K562 (cell line): ENCODE measurements around the gene CISD3. TPM values are rescaled to one million over a fixed set of nuclear protein-coding genes. Genes with fewer than 3 reads are reported as not detected.
A peak's percentile ranks its signal among the peaks of the same experiment; 100 is the strongest.

Source experiments
- BCOR ChIP-seq: fragments of 450-650 bp; IDR thresholded peaks from 2 replicates; pipeline ENCODE4 v1.6.1; 2016
- BRD9 ChIP-seq: fragments of 450-650 bp; IDR thresholded peaks from 2 replicates; pipeline ENCODE4 v1.6.1; 2018; ENCODE audit warnings: low read depth; ENCODE audit not compliant: partially characterized antibody
- E2F3 ChIP-seq: fragments of 250-450 bp; sonication (Bioruptor Pico); IDR thresholded peaks from 2 replicates; pipeline ENCODE4 v1.4.0; 2020; ENCODE audit warnings: mild to moderate bottlenecking
- HDAC1 ChIP-seq, 2 experiments: fragments of 450-650 bp; IDR thresholded peaks; 2 replicates each; pipeline ENCODE4 v1.6.1; 2016 to 2017; ENCODE audit warnings: inconsistent platforms in 1 of 2, mild to moderate bottlenecking in 1 of 2, moderate library complexity in 1 of 2
- LCOR ChIP-seq: sonication (generic); formaldehyde crosslinking; IDR thresholded peaks from 2 replicates; pipeline ENCODE4 v1.8.0; 2022; ENCODE audit warnings: mild to moderate bottlenecking, missing genetic modification reagents
- MCM3 ChIP-seq: fragments of 450-650 bp; IDR thresholded peaks from 2 replicates; pipeline ENCODE4 v1.6.1; 2016
- NEUROD1 ChIP-seq: fragments of 150-350 bp; IDR thresholded peaks from 2 replicates; pipeline ENCODE4 v1.6.1; 2014; ENCODE audit warnings: borderline replicate concordance, low read length, low read depth; ENCODE audit not compliant: partially characterized antibody
- PHB ChIP-seq: fragments of 250-450 bp; sonication (Bioruptor Pico); IDR thresholded peaks from 2 replicates; pipeline ENCODE4 v1.5.0; 2021
- POLR2H ChIP-seq: IDR thresholded peaks from 2 replicates; pipeline ENCODE4 v1.6.1; 2016; ENCODE audit warnings: missing genetic modification characterization, low read depth, mild to moderate bottlenecking, control low read depth, missing compliant biosample characterization, moderate library complexity
- POLR3A ChIP-seq: IDR thresholded peaks from 2 replicates; pipeline ENCODE4 v1.6.1; 2011; ENCODE audit warnings: borderline replicate concordance, mild to moderate bottlenecking, moderate library complexity; ENCODE audit not compliant: insufficient read length, insufficient read depth; ENCODE audit errors: extremely low read depth
- RB1 ChIP-seq: fragments of 450-650 bp; IDR thresholded peaks from 2 replicates; pipeline ENCODE4 v1.6.1; 2017; ENCODE audit warnings: low read depth, mild to moderate bottlenecking
- SMARCA5 ChIP-seq: fragments of 450-650 bp; IDR thresholded peaks from 2 replicates; pipeline ENCODE4 v1.6.1; 2016
- SRF ChIP-seq, 2 experiments: fragments of 250-450, 450-650 bp in 1 of 2; sonication (Bioruptor Pico) in 1 of 2; sonication (generic) in 1 of 2; formaldehyde crosslinking; IDR thresholded peaks; 2 replicates each; pipeline versions ENCODE4 v1.5.0 to v1.5.1; 2020 to 2022; ENCODE audit warnings: mild to moderate bottlenecking in 1 of 2, missing genetic modification reagents in 1 of 2
- SUPT5H ChIP-seq: fragments of 450-650 bp; IDR thresholded peaks from 2 replicates; pipeline ENCODE4 v1.6.1; 2016
- TCF7 ChIP-seq: sonication (generic); IDR thresholded peaks from 2 replicates; pipeline ENCODE4 v1.6.1; 2016; ENCODE audit warnings: antibody characterized with exemption, borderline replicate concordance
- TSC22D4 ChIP-seq: fragments of 450-650 bp; IDR thresholded peaks from 2 replicates; pipeline ENCODE4 v1.6.1; 2016; ENCODE audit warnings: missing genetic modification characterization, missing biosample characterization, control low read depth
- ZNF232 ChIP-seq: sonication (generic); formaldehyde crosslinking; IDR thresholded peaks from 2 replicates; pipeline ENCODE4 v1.8.0; 2022; ENCODE audit warnings: mild to moderate bottlenecking, missing genetic modification reagents
- ZNF263 ChIP-seq: sonication (generic); formaldehyde crosslinking; IDR thresholded peaks from 2 replicates; pipeline ENCODE4 v1.8.0; 2022; ENCODE audit warnings: mild to moderate bottlenecking, missing genetic modification reagents, borderline replicate concordance
- ZNF324 ChIP-seq: fragments of 250-450 bp; sonication (Bioruptor Pico); IDR thresholded peaks from 2 replicates; pipeline ENCODE4 v1.4.0; 2020; ENCODE audit warnings: mild to moderate bottlenecking
- ZNF778 ChIP-seq: fragments of 450-650 bp; formaldehyde crosslinking; IDR thresholded peaks from 2 replicates; pipeline ENCODE4 v1.4.0; 2020; ENCODE audit warnings: mild to moderate bottlenecking, moderate library complexity
- ZNF780A ChIP-seq: fragments of 250-450 bp; sonication (Bioruptor Pico); IDR thresholded peaks from 2 replicates; pipeline ENCODE4 v1.5.0; 2021; ENCODE audit warnings: mild to moderate bottlenecking
- polyA plus RNA-seq, 8 experiments: library from polyadenylated mRNA; depleted of rRNA in 4 of 8; stranded (reverse) in 5 of 8; unstranded in 3 of 8; fragments of >200 nt; fragmentation: Nextera tagmentation in 2 of 8; fragmentation: Illumina TruSeq in 1 of 8; extraction: Ambion mirVana in 2 of 8; extraction: Trizol in 1 of 8; gene quantifications; 2 replicates each; pipeline versions ENCODE4 v1.2.1 to v1.2.3, GENCODE V29; 2011 to 2014; ENCODE audit warnings: inconsistent platforms in 1 of 8, missing spikeins in 1 of 8
- total RNA-seq, 7 experiments: library from RNA; depleted of rRNA in 6 of 7; stranded (reverse); fragments of >200 nt in 6 of 7; fragmentation: Illumina TruSeq in 2 of 7; extraction: Trizol in 2 of 7; gene quantifications; 2 replicates each; pipeline versions ENCODE4 v1.2.1 to v1.2.3, GENCODE V29; 2011 to 2021; ENCODE audit warnings: low replicate concordance in 1 of 7
- TF ChIP-seq, protein P1 (sequence below): sonication (generic); formaldehyde crosslinking; IDR thresholded peaks from 2 replicates; pipeline ENCODE4 v1.8.0; 2022; ENCODE audit warnings: missing genetic modification reagents, mild to moderate bottlenecking, moderate library complexity, borderline replicate concordance
- TF ChIP-seq, protein P2 (sequence below): sonication (generic); formaldehyde crosslinking; IDR thresholded peaks from 2 replicates; pipeline ENCODE4 v1.8.1; 2023; ENCODE audit warnings: mild to moderate bottlenecking, missing genetic modification reagents
- TF ChIP-seq, protein P3 (sequence below): fragments of 250-450 bp; sonication (Bioruptor Pico); IDR thresholded peaks from 2 replicates; pipeline ENCODE4 v1.5.0; 2022; ENCODE audit warnings: mild to moderate bottlenecking
- TF ChIP-seq, protein P4 (sequence below): fragments of 250-450 bp; sonication (Bioruptor Pico); IDR thresholded peaks from 2 replicates; pipeline ENCODE4 v1.8.0; 2021; ENCODE audit warnings: moderate library complexity, mild to moderate bottlenecking, inconsistent platforms

The CISD3 gene
- total and polyA plus RNA-seq, 9 of the 15 experiments (the other 6 are each of a cell fraction or from before 2014, with no cell fraction given), result 5.0 to 60.7 (median 15.7) TPM

DNA sequence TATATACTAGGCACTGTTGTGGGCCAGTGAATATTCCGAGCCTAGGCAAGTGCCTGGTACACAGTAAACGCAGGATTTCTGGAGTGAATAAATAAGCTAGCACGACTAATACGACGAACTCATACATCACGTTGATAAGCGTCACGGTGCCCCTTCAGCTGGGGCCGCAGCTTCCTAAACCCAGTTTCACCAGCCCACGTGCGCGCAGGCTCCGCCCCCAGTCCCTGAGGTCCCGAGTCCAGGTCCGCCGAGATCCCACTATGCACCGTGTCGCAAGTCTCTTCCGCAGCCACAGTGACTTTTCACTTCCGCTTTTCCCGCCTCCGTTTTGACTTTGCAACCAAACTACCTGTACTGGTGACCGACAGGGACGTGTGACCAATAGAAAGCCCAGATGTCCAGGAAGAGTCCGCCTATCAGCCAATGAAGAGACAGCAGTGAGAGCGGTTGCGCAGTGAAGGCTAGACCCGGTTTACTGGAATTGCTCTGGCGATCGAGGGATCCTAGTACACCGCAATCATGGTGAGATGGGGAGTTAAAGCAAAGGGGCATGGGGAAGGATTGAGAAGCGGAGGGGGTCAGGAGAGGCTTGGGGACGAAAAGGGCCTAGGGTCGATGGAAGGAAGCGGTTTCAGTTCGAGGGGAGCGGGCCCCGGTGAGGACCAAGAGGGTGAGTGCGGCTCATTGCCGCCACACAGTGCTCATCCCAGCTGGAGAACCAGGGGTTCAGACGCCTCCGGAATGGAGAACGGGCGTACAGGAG, 22.3 kb downstream of the CISD3 start, which contains the start of gene PSMB3 (continued):
- TF ChIP-seq, protein P1, sequence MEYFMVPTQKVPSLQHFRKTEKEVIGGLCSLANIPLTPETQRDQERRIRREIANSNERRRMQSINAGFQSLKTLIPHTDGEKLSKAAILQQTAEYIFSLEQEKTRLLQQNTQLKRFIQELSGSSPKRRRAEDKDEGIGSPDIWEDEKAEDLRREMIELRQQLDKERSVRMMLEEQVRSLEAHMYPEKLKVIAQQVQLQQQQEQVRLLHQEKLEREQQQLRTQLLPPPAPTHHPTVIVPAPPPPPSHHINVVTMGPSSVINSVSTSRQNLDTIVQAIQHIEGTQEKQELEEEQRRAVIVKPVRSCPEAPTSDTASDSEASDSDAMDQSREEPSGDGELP, result peak; percentile 89
- TF ChIP-seq, protein P2, sequence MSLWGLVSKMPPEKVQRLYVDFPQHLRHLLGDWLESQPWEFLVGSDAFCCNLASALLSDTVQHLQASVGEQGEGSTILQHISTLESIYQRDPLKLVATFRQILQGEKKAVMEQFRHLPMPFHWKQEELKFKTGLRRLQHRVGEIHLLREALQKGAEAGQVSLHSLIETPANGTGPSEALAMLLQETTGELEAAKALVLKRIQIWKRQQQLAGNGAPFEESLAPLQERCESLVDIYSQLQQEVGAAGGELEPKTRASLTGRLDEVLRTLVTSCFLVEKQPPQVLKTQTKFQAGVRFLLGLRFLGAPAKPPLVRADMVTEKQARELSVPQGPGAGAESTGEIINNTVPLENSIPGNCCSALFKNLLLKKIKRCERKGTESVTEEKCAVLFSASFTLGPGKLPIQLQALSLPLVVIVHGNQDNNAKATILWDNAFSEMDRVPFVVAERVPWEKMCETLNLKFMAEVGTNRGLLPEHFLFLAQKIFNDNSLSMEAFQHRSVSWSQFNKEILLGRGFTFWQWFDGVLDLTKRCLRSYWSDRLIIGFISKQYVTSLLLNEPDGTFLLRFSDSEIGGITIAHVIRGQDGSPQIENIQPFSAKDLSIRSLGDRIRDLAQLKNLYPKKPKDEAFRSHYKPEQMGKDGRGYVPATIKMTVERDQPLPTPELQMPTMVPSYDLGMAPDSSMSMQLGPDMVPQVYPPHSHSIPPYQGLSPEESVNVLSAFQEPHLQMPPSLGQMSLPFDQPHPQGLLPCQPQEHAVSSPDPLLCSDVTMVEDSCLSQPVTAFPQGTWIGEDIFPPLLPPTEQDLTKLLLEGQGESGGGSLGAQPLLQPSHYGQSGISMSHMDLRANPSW (CRISPR knock-in tag), result no peak
- TF ChIP-seq RB1, result peak; percentile 58; the same call in 1 of the 2 replicates
- no peak for TF ChIP-seq TCF7
- no peak for TF ChIP-seq ZNF324 (CRISPR knock-in tag)
- TF ChIP-seq POLR2H (tag), result no peak
- TF ChIP-seq BCOR, result 0 out of 2 replicates have a peak, but pooled peaks have one; percentile 0
- TF ChIP-seq E2F3, result peak; percentile 77; the same call in 1 of the 2 replicates
- TF ChIP-seq SUPT5H, result peak; percentile 95
- TF ChIP-seq POLR3A, result no peak
- no peak for TF ChIP-seq ZNF780A (CRISPR knock-in tag)
- peak; percentile 16 to 94; a peak in 3 of 4 replicates for TF ChIP-seq HDAC1 (IDR thresholded peaks at IDR 0.05)
- TF ChIP-seq MCM3, result no peak
- no peak for TF ChIP-seq SRF (CRISPR knock-in tag; IDR thresholded peaks at IDR 0.05)
- no peak for TF ChIP-seq BRD9
- TF ChIP-seq ZNF232, result no peak
- no peak for TF ChIP-seq SMARCA5
- TF ChIP-seq ZNF778, result no peak
- TF ChIP-seq LCOR, result no peak
- no peak for TF ChIP-seq TSC22D4 (tag)
- TF ChIP-seq NEUROD1, result peak; percentile 97
- TF ChIP-seq ZNF263 (CRISPR knock-in tag), result no peak; the same call in 1 of the 2 replicates
- TF ChIP-seq, protein P3, sequence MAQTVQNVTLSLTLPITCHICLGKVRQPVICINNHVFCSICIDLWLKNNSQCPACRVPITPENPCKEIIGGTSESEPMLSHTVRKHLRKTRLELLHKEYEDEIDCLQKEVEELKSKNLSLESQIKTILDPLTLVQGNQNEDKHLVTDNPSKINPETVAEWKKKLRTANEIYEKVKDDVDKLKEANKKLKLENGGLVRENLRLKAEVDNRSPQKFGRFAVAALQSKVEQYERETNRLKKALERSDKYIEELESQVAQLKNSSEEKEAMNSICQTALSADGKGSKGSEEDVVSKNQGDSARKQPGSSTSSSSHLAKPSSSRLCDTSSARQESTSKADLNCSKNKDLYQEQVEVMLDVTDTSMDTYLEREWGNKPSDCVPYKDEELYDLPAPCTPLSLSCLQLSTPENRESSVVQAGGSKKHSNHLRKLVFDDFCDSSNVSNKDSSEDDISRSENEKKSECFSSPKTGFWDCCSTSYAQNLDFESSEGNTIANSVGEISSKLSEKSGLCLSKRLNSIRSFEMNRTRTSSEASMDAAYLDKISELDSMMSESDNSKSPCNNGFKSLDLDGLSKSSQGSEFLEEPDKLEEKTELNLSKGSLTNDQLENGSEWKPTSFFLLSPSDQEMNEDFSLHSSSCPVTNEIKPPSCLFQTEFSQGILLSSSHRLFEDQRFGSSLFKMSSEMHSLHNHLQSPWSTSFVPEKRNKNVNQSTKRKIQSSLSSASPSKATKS (CRISPR knock-in tag), result no peak
- TF ChIP-seq, protein P4, sequence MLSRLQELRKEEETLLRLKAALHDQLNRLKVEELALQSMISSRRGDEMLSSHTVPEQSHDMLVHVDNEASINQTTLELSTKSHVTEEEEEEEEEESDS (CRISPR knock-in tag), result no peak
- TF ChIP-seq PHB (CRISPR knock-in tag), result no peak
